Activated naive CD4-positive, alpha-beta T cell treated with anti-CD3 and anti-CD28 coated beads, Interleukin-2, amount 50 U/mL, for 72 hours (primary cell): ENCODE data around the gene FRMD4A. TPM values are rescaled to one million over a fixed set of nuclear protein-coding genes. Genes with fewer than 3 reads are reported as not detected.
"Not testable (repeated sequence)": the region's sequence is repeated elsewhere in the genome, so short reads cannot be mapped to it uniquely, and the experiment has no call there.

Experiments
- ATAC-seq, 2 donors: fragments of 150-1000 bp; cut with Tn5 transposase; 2 replicates each; pipeline ENCODE4 v1.10.0; 2021; ENCODE audit warnings: mild to moderate bottlenecking in 2 of 2, moderate library complexity in 2 of 2
- DNase-seq, 2 donors: peaks; one replicate each; pipeline ENCODE4 v3.0.0; 2021 to 2022; ENCODE audit warnings: low spot score in 2 of 2
- H3K27ac Mint-ChIP-seq, 2 donors: one replicate each; pipeline ENCODE4 v1.8.0; 2022; ENCODE audit warnings: mild to moderate bottlenecking in 2 of 2, mixed read lengths in 2 of 2
- H3K36me3 Mint-ChIP-seq, 2 donors: one replicate each; pipeline ENCODE4 v1.8.0; 2022; ENCODE audit warnings: mixed read lengths in 2 of 2
- H3K9me3 Mint-ChIP-seq, 2 donors: one replicate each; pipeline ENCODE4 v1.8.0; 2022; ENCODE audit warnings: mixed read lengths in 2 of 2
- total RNA-seq, 2 donors: library from RNA; stranded (reverse); gene quantifications; one replicate each; pipeline ENCODE4 v1.2.3, GENCODE V29; 2022

Gene FRMD4A
- total RNA-seq, 2 donors from 2014 or later = 0.41 to 0.49 TPM

- DNase-seq = no peak
- H3K27ac Mint-ChIP-seq = no peak overlapping the region
- no peak for ATAC-seq
- H3K9me3 Mint-ChIP-seq = no peaks in the 10 kb centered on the region
- H3K36me3 Mint-ChIP-seq = no peaks in the 10 kb centered on the region
These were observed 358.9 kb downstream of the FRMD4A start for GRCh38 chr10:13971601-13972475.

- Mint-ChIP-seq H3K9me3 (no peaks in the 10 kb centered on the region), H3K27ac (no peak overlapping the region), H3K36me3 (no peaks in the 10 kb centered on the region)
- DNase-seq (no peak), ATAC-seq (no peak)
These were observed 359.8 kb downstream of the FRMD4A start for GRCh38 chr10:13970957-13971353.

- no peaks in the 10 kb centered on the region for H3K9me3 Mint-ChIP-seq
- no peak overlapping the region for H3K27ac Mint-ChIP-seq
- ATAC-seq (no peak), DNase-seq (no peak)
- H3K36me3 Mint-ChIP-seq = no peaks in the 10 kb centered on the region
These were observed 360.3 kb downstream of the FRMD4A start for GRCh38 chr10:13970236-13970956.

GRCh38 chr10:13969792-13970140 lies 361.0 kb downstream of the FRMD4A start:
- H3K9me3 Mint-ChIP-seq = no peaks in the 10 kb centered on the region
- no peaks in the 10 kb centered on the region for H3K36me3 Mint-ChIP-seq
- ATAC-seq (peak; percentile 70 to 92), DNase-seq (peak in 1 of 2 donors; percentile 7)
- no peak overlapping the region for H3K27ac Mint-ChIP-seq

- no peaks in the 10 kb centered on the region for H3K9me3 Mint-ChIP-seq
- no peak for ATAC-seq
- no peak overlapping the region for H3K27ac Mint-ChIP-seq
- H3K36me3 Mint-ChIP-seq = no peaks in the 10 kb centered on the region
- DNase-seq = no peak
These were observed 361.5 kb downstream of the FRMD4A start for GRCh38 chr10:13969118-13969791.

GRCh38 chr10:13961853-13962252 lies 368.9 kb downstream of the FRMD4A start:
- Mint-ChIP-seq H3K27ac (no peak overlapping the region), H3K36me3 (no peaks in the 10 kb centered on the region), H3K9me3 (no peaks in the 10 kb centered on the region)
- ATAC-seq (no peak), DNase-seq (no peak)

GRCh38 chr10:13961097-13961496 lies 369.6 kb downstream of the FRMD4A start:
- H3K27ac Mint-ChIP-seq = no peak overlapping the region

GRCh38 chr10:13960603-13961002 lies 370.1 kb downstream of the FRMD4A start:
- no peaks in the 10 kb centered on the region for H3K36me3 Mint-ChIP-seq
- no peaks in the 10 kb centered on the region for H3K9me3 Mint-ChIP-seq
- ATAC-seq = no peak
- H3K27ac Mint-ChIP-seq = no peak overlapping the region
- DNase-seq = no peak

More at GRCh38 chr10:13961097-13961496, 369.6 kb downstream of the FRMD4A start:
- Mint-ChIP-seq H3K36me3 (no peaks in the 10 kb centered on the region), H3K9me3 (no peaks in the 10 kb centered on the region)
- ATAC-seq (peak in 1 of 2 donors; percentile 39), DNase-seq (no peak)

- no peaks in the 10 kb centered on the region for H3K9me3 Mint-ChIP-seq
- DNase-seq (no peak), ATAC-seq (no peak)
- H3K36me3 Mint-ChIP-seq = no peaks in the 10 kb centered on the region
- no peak overlapping the region for H3K27ac Mint-ChIP-seq
These were observed 371.0 kb downstream of the FRMD4A start for GRCh38 chr10:13959443-13960359.

- ATAC-seq = no peak
These were observed 372.9 kb downstream of the FRMD4A start for GRCh38 chr10:13957856-13958255.

GRCh38 chr10:13956826-13957225 lies 373.9 kb downstream of the FRMD4A start:
- Mint-ChIP-seq H3K27ac (no peak overlapping the region), H3K9me3 (peaks cover 0 to 12% of the 10 kb centered on the region in 2 donors), H3K36me3 (no peaks in the 10 kb centered on the region)
- DNase-seq (no peak), ATAC-seq (no peak)

More at GRCh38 chr10:13957856-13958255, 372.9 kb downstream of the FRMD4A start:
- peaks cover 0 to 12% of the 10 kb centered on the region in 2 donors for H3K9me3 Mint-ChIP-seq
- no peak overlapping the region for H3K27ac Mint-ChIP-seq
- no peak for DNase-seq
- no peaks in the 10 kb centered on the region for H3K36me3 Mint-ChIP-seq

GRCh38 chr10:13955409-13956068 lies 375.2 kb downstream of the FRMD4A start:
- ATAC-seq = no peak
- peaks cover 0 to 6% of the 10 kb centered on the region in 2 donors for H3K36me3 Mint-ChIP-seq
- H3K9me3 Mint-ChIP-seq = peaks cover 9 to 21% of the 10 kb centered on the region in 2 donors
- DNase-seq = no peak
- no peak overlapping the region for H3K27ac Mint-ChIP-seq

GRCh38 chr10:13954195-13954594 lies 376.5 kb downstream of the FRMD4A start:
- peaks cover 9 to 24% of the 10 kb centered on the region in 2 donors for H3K9me3 Mint-ChIP-seq
- not testable (repeated sequence) for H3K36me3 Mint-ChIP-seq, DNase-seq, ATAC-seq, H3K27ac Mint-ChIP-seq

- Mint-ChIP-seq H3K9me3 (peaks cover 9 to 24% of the 10 kb centered on the region in 2 donors), H3K27ac (no peak overlapping the region)
These were observed 377.4 kb downstream of the FRMD4A start for GRCh38 chr10:13953371-13953770.

GRCh38 chr10:13950543-13950939 lies 380.2 kb downstream of the FRMD4A start:
- Mint-ChIP-seq H3K9me3 (peaks cover 9 to 24% of the 10 kb centered on the region in 2 donors), H3K36me3 (peaks cover 0 to 6% of the 10 kb centered on the region in 2 donors), H3K27ac (no peak overlapping the region)
- no peak for ATAC-seq
- no peak for DNase-seq

More at GRCh38 chr10:13953371-13953770, 377.4 kb downstream of the FRMD4A start:
- peaks cover 0 to 6% of the 10 kb centered on the region in 2 donors for H3K36me3 Mint-ChIP-seq
- no peak for DNase-seq
- ATAC-seq = no peak
